SK-MEL-5 (cell line): ENCODE data around the gene GTPBP6. TPM values are rescaled to one million over a fixed set of nuclear protein-coding genes. Genes with fewer than 3 reads are reported as not detected.
"Not testable (repeated sequence)": the region's sequence is repeated elsewhere in the genome, so short reads cannot be mapped to it uniquely, and the experiment has no call there.

Experiments used
- DNase-seq: peaks from one replicate; pipeline ENCODE4 v3.0.0-alpha.2; 2016; ENCODE audit warnings: low read depth, low spot score
- in situ Hi-C: cut with HindIII; loops from 2 replicates; pipeline ENCODE4 v1.10.0; 2016; ENCODE audit warnings: low sequenced_read_pairs, high pct_unique_total_duplicates, low pct_unique_long_range_greater_than_20kb
- total RNA-seq: library from RNA; depleted of rRNA; stranded (reverse); fragments of >200 nt; shearing (Covaris generic); gene quantifications from 2 replicates; pipeline ENCODE4 v1.2.3, GENCODE V29; 2014

GTPBP6 gene
- total RNA-seq, 1 experiment from 2014 or later, result 15.3 TPM

- in situ Hi-C loops, result no loop called here
- DNase-seq, result no peak
Measured at GRCh38 chrX:285076-285677, 33.4 kb downstream of the GTPBP6 start.

DNA sequence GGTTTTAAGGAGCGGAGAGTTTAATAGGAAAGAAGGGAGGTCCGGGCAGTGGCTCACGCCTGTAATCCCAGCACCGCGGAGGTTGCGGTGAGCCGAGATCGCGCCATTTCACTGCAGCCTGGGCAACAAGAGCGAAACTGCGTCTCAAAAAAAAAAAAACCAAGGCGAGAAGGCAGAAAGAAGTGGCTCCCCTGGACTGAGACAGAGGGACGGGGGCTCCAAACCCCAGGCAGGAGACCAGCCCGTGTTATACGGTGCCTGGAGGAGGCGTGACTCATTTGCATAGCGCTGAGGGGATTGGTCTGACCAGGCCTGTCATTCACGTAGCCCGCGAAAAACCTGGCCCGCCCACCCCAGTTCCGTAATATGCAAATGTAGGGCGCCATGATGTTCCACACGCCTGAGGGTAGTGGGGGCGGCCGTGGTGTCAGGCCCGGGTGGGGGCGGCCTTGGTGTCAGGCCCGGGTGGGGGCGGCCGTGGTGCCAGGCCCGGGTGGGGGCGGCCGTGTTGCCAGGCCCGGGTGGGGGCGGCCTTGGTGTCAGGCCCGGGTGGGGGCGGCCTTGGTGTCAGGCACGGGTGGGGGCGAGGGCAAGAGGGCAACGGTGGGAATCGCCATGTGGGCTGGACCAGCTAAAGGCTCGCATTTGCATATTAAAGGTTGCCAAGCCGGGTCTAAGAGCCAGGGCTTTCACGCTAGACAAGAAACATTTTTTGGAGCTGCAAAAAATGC, 35.3 kb downstream of the GTPBP6 start:
- DNase-seq, result peak; percentile 83
- in situ Hi-C loops, result no loop called here

DNA sequence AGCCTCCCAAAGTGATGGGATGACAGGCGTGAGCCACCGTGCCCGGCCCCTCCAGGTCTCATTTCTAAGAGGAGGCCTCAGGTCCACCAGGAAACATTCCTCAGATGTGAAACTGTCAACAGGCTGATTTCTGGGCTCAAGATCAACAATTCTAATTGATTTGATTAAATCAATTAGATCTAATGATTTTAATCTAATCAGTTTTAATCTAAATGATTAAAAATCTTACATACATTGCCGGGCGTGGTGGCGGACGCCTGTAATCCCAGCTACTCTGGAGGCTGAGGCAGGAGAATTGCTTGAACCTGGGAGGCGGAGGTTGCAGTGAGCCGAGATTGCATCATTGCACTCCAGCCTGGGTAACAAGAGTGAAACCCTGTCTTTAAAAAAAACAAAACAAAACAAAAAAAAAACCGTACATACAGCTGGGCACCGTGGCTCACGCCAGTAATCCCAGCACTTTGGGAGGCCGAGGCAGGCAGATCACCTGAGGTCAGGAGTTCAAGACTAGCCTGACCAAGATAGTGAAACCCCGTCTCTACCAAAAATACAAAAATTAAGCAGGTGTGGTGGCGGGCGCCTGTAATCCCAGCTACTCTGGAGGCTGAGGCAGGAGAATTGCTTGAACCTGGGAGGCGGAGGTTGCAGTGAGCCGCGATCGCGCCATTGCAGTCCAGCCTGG, 36.5 kb downstream of the GTPBP6 start:
- in situ Hi-C loops, DNase-seq: not testable (repeated sequence)

DNA sequence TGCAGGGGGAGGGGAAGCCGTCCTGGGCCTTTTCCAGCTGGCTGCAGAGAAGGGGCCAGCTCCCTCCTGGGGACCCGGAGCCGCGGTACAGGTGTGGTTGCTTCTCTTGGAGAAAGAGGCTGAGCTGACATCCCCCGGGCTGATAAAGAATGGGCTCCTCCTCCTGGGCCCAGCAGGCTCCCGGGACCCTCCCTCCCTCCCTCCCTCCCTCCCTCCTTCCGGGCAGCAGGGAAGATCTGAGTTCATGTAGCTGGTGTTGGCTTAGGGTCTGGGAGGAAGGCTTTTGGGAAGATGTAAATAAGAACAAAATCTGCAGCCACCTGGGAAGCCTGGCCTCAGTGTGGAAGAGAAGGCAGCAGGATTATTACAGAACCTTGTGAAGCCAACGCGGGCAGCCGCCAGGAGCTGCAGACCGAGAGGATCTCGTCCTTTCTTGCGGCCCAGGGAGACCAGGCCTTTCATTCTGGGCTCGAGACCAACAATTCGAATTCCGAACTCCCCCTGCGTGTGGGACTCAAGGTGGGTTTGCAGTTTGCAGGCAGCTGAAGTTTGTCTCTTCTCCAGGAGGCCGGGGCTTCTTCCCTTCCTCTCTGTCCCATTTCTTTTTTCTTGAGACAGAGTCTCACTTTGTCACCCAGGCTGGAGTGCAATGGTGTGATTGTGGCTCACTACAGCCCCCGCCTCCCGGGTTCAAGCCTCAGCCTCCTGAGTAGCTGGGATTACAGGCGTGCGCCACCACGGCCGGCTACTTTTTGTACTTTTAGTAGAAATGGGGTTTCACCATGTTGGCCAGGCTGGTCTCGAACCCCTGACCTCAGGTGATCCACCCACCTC, 37.2 kb downstream of the GTPBP6 start, which contains the start of gene PLCXD1:
TSS of gene PLCXD1 (plus strand) at position 216 of the 834 bp plus-strand sequence. CDS start 2,807 bp downstream, outside the sequence.
- DNase-seq, result peak; percentile 45
- in situ Hi-C loops, result no loop called here

- DNase-seq, in situ Hi-C loops: not testable (repeated sequence)
Measured at GRCh38 chrX:280722-281121, 37.9 kb downstream of the GTPBP6 start.

GRCh38 chrX:279757-280604, 38.6 kb downstream of the GTPBP6 start:
- in situ Hi-C loops, DNase-seq: not testable (repeated sequence)

- no peak for DNase-seq
Measured at GRCh38 chrX:276581-277201, 41.9 kb downstream of the GTPBP6 start.

GRCh38 chrX:275967-276580, 42.5 kb downstream of the GTPBP6 start:
- in situ Hi-C loops, result no loop called here
- DNase-seq, result no peak

More at GRCh38 chrX:276581-277201, 41.9 kb downstream of the GTPBP6 start:
- in situ Hi-C loops, result no loop called here

GRCh38 chrX:275476-275966, 43.1 kb downstream of the GTPBP6 start:
- in situ Hi-C loops, result no loop called here

DNA sequence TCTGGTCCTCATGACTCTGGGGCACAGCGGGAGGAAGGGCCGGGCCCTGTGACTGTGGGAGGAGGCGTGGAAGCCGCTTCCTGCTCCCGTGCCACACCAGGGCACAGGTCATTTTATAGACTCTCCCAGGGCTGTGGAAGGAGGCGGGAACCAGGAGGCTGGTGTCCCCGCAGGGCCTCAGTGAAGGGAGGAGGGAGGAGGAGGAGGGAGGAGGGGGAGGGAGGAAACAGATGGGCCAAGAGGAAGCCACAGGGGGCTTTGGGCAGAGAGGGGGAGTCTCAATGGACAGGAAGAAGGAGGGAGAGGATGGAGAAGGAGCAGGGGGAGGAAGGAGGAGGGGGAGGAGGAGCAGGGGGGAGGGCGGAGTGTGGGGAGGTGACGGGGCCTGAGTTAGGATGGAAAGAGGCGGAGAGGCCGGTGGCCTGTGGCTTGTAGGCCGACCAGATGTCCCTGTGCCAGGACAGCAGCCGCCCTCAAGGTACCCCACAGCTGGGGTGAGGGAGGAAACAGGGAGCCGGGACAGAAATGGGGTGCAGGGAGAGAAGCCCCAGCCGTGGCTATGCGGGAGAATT, 43.6 kb downstream of the GTPBP6 start:
- in situ Hi-C loops, result no loop called here
- no peak for DNase-seq

More at GRCh38 chrX:275476-275966, 43.1 kb downstream of the GTPBP6 start:
- DNase-seq, result no peak

DNA sequence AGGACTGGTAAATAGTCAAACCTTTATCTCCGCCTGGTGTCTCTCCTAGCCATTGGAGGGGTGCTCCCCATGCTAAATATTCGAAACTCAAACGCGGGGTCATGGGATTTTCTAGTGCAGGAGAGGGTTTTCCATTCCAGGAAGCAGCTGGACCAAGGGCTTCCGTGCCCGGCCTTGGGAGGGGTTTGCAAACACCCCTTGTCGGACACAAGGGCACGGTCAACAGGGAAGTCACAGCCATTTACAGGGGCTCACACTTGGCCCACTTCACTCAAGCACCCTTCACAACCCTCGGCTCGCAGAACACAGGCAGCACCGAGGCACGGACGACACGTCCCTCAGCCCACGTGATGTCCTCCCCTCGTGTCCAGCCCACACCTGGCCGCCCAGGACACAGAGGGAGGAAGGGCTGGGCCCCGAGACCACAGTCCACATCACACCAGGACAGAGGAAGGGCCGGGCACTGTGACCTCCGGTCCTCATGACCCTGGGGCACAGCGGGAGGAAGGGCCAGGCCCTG, 47.7 kb downstream of the GTPBP6 start:
- in situ Hi-C loops, result no loop called here
- DNase-seq, result no peak

DNA sequence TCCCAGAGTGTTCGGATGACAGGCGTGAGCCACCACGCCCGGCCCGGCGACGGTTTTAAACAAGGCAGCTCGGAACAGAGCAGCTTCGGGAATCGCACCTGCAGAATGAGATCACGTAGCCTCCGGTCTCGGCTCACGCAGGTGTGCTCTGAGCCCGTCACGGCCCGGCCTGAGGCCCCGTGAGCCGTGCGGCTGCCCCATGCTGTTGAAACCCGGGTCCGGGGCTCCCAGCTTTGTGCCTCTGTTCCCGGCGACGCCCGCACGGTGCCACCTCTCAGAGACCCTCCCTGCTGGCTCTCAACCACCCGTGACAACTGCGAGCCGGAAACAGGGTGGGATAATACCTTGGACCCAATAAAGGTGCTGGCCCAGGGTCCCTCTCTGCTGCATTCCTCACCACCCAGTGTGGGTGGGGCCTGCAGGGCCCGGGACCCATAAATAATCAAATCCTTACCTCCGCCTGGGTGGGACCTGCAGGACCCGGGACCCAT, 50.8 kb downstream of the GTPBP6 start:
- DNase-seq, result no peak
- in situ Hi-C loops, result no loop called here

GRCh38 chrX:265502-265901, 53.1 kb downstream of the GTPBP6 start:
- in situ Hi-C loops, result no loop called here
- no peak for DNase-seq

- in situ Hi-C loops, result no loop called here
- no peak for DNase-seq
Measured at GRCh38 chrX:264634-265455, 53.8 kb downstream of the GTPBP6 start.
